ENCODE measurements around the gene MCM8.

Gene MCM8

GRCh38 chr20:5923493-5923892 lies 27.0 kb upstream of the MCM8 start:
- Histone ChIP-seq H3K27me3 (ENCODE audit: control insufficient read depth in 2 of 2, insufficient read depth in 2 of 2, low read length in 2 of 2) (no peaks in the 10 kb centered on the region), H3K9ac (ENCODE audit: low read depth in 1 of 2, low read length in 2 of 2) (no peak overlapping the region), H3K4me1 (ENCODE audit: control insufficient read depth in 2 of 2, insufficient read depth in 2 of 2, low read length in 2 of 2) (no peaks in the 10 kb centered on the region), H3K36me3 (ENCODE audit: control insufficient read depth in 2 of 2, insufficient read depth in 2 of 2, low read length in 2 of 2) (no peaks in the 10 kb centered on the region), H3K9me3 (ENCODE audit: control insufficient read depth in 2 of 2, low read length in 2 of 2) (no peaks in the 10 kb centered on the region), H3K27ac (ENCODE audit: low read depth in 2 of 2, low read length in 2 of 2) (no peak overlapping the region), H3K4me3 (ENCODE audit: low read length in 2 of 2) (no peak overlapping the region)

GRCh38 chr20:5925551-5925950 lies 24.9 kb upstream of the MCM8 start:
- Histone ChIP-seq H3K4me1 (ENCODE audit: control insufficient read depth in 2 of 2, insufficient read depth in 2 of 2, low read length in 2 of 2) (no peaks in the 10 kb centered on the region), H3K27me3 (ENCODE audit: control insufficient read depth in 2 of 2, insufficient read depth in 2 of 2, low read length in 2 of 2) (no peaks in the 10 kb centered on the region), H3K27ac (ENCODE audit: low read depth in 2 of 2, low read length in 2 of 2) (no peak overlapping the region), H3K4me3 (ENCODE audit: low read length in 2 of 2) (no peak overlapping the region), H3K9ac (ENCODE audit: low read depth in 1 of 2, low read length in 2 of 2) (no peak overlapping the region), H3K9me3 (ENCODE audit: control insufficient read depth in 2 of 2, low read length in 2 of 2) (no peaks in the 10 kb centered on the region), H3K36me3 (ENCODE audit: control insufficient read depth in 2 of 2, insufficient read depth in 2 of 2, low read length in 2 of 2) (no peaks in the 10 kb centered on the region)

GRCh38 chr20:5927749-5928462 lies 22.5 kb upstream of the MCM8 start:
- H3K9ac ChIP-seq (ENCODE audit: low read depth in 1 of 2, low read length in 2 of 2): no peak overlapping the region
- H3K4me3 ChIP-seq (ENCODE audit: low read length in 2 of 2): no peak overlapping the region
- H3K27ac ChIP-seq (ENCODE audit: low read depth in 2 of 2, low read length in 2 of 2): no peak overlapping the region
- no peaks in the 10 kb centered on the region for H3K36me3 ChIP-seq (ENCODE audit: control insufficient read depth in 2 of 2, insufficient read depth in 2 of 2, low read length in 2 of 2)
- no peaks in the 10 kb centered on the region for H3K9me3 ChIP-seq (ENCODE audit: control insufficient read depth in 2 of 2, low read length in 2 of 2)
- no peaks in the 10 kb centered on the region for H3K27me3 ChIP-seq (ENCODE audit: control insufficient read depth in 2 of 2, insufficient read depth in 2 of 2, low read length in 2 of 2)
- no peaks in the 10 kb centered on the region for H3K4me1 ChIP-seq (ENCODE audit: control insufficient read depth in 2 of 2, insufficient read depth in 2 of 2, low read length in 2 of 2)

GRCh38 chr20:5928836-5929715 lies 21.4 kb upstream of the MCM8 start:
- Histone ChIP-seq H3K36me3 (ENCODE audit: control insufficient read depth in 2 of 2, insufficient read depth in 2 of 2, low read length in 2 of 2) (no peaks in the 10 kb centered on the region), H3K27me3 (ENCODE audit: control insufficient read depth in 2 of 2, insufficient read depth in 2 of 2, low read length in 2 of 2) (no peaks in the 10 kb centered on the region), H3K27ac (ENCODE audit: low read depth in 2 of 2, low read length in 2 of 2) (no peak overlapping the region), H3K4me3 (ENCODE audit: low read length in 2 of 2) (no peak overlapping the region), H3K9ac (ENCODE audit: low read depth in 1 of 2, low read length in 2 of 2) (no peak overlapping the region), H3K9me3 (ENCODE audit: control insufficient read depth in 2 of 2, low read length in 2 of 2) (no peaks in the 10 kb centered on the region), H3K4me1 (ENCODE audit: control insufficient read depth in 2 of 2, insufficient read depth in 2 of 2, low read length in 2 of 2) (no peaks in the 10 kb centered on the region)

GRCh38 chr20:5931411-5931810 lies 19.0 kb upstream of the MCM8 start:
- Histone ChIP-seq H3K4me3 (ENCODE audit: low read length in 2 of 2) (no peak overlapping the region), H3K9me3 (ENCODE audit: control insufficient read depth in 2 of 2, low read length in 2 of 2) (no peaks in the 10 kb centered on the region), H3K27me3 (ENCODE audit: control insufficient read depth in 2 of 2, insufficient read depth in 2 of 2, low read length in 2 of 2) (no peaks in the 10 kb centered on the region), H3K9ac (ENCODE audit: low read depth in 1 of 2, low read length in 2 of 2) (no peak overlapping the region), H3K4me1 (ENCODE audit: control insufficient read depth in 2 of 2, insufficient read depth in 2 of 2, low read length in 2 of 2) (no peaks in the 10 kb centered on the region), H3K36me3 (ENCODE audit: control insufficient read depth in 2 of 2, insufficient read depth in 2 of 2, low read length in 2 of 2) (no peaks in the 10 kb centered on the region), H3K27ac (ENCODE audit: low read depth in 2 of 2, low read length in 2 of 2) (no peak overlapping the region)

- Histone ChIP-seq H3K9me3 (ENCODE audit: control insufficient read depth in 2 of 2, low read length in 2 of 2) (no peaks in the 10 kb centered on the region), H3K4me3 (ENCODE audit: low read length in 2 of 2) (no peak overlapping the region), H3K4me1 (ENCODE audit: control insufficient read depth in 2 of 2, insufficient read depth in 2 of 2, low read length in 2 of 2) (no peaks in the 10 kb centered on the region), H3K27me3 (ENCODE audit: control insufficient read depth in 2 of 2, insufficient read depth in 2 of 2, low read length in 2 of 2) (no peaks in the 10 kb centered on the region), H3K36me3 (ENCODE audit: control insufficient read depth in 2 of 2, insufficient read depth in 2 of 2, low read length in 2 of 2) (peaks cover 0 to 5% of the 10 kb centered on the region in 2 donors), H3K27ac (ENCODE audit: low read depth in 2 of 2, low read length in 2 of 2) (no peak overlapping the region), H3K9ac (ENCODE audit: low read depth in 1 of 2, low read length in 2 of 2) (no peak overlapping the region)
These were observed 17.7 kb upstream of the MCM8 start for GRCh38 chr20:5932796-5933195.

GRCh38 chr20:5933802-5934436 lies 16.5 kb upstream of the MCM8 start:
- Histone ChIP-seq H3K4me1 (ENCODE audit: control insufficient read depth in 2 of 2, insufficient read depth in 2 of 2, low read length in 2 of 2) (no peaks in the 10 kb centered on the region), H3K27ac (ENCODE audit: low read depth in 2 of 2, low read length in 2 of 2) (no peak overlapping the region), H3K36me3 (ENCODE audit: control insufficient read depth in 2 of 2, insufficient read depth in 2 of 2, low read length in 2 of 2) (peaks cover 0 to 12% of the 10 kb centered on the region in 2 donors), H3K27me3 (ENCODE audit: control insufficient read depth in 2 of 2, insufficient read depth in 2 of 2, low read length in 2 of 2) (no peaks in the 10 kb centered on the region), H3K9me3 (ENCODE audit: control insufficient read depth in 2 of 2, low read length in 2 of 2) (no peaks in the 10 kb centered on the region), H3K4me3 (ENCODE audit: low read length in 2 of 2) (no peak overlapping the region), H3K9ac (ENCODE audit: low read depth in 1 of 2, low read length in 2 of 2) (no peak overlapping the region)

- Histone ChIP-seq H3K36me3 (ENCODE audit: control insufficient read depth in 2 of 2, insufficient read depth in 2 of 2, low read length in 2 of 2) (peaks cover 9 to 21% of the 10 kb centered on the region in 2 donors), H3K27me3 (ENCODE audit: control insufficient read depth in 2 of 2, insufficient read depth in 2 of 2, low read length in 2 of 2) (no peaks in the 10 kb centered on the region), H3K4me3 (ENCODE audit: low read length in 2 of 2) (no peak overlapping the region), H3K27ac (ENCODE audit: low read depth in 2 of 2, low read length in 2 of 2) (no peak overlapping the region), H3K4me1 (ENCODE audit: control insufficient read depth in 2 of 2, insufficient read depth in 2 of 2, low read length in 2 of 2) (no peaks in the 10 kb centered on the region), H3K9me3 (ENCODE audit: control insufficient read depth in 2 of 2, low read length in 2 of 2) (no peaks in the 10 kb centered on the region), H3K9ac (ENCODE audit: low read depth in 1 of 2, low read length in 2 of 2) (no peak overlapping the region)
These were observed 15.1 kb upstream of the MCM8 start for GRCh38 chr20:5935384-5935783.

GRCh38 chr20:5936238-5936637 lies 14.2 kb upstream of the MCM8 start:
- Histone ChIP-seq H3K4me1 (ENCODE audit: control insufficient read depth in 2 of 2, insufficient read depth in 2 of 2, low read length in 2 of 2) (no peaks in the 10 kb centered on the region), H3K27me3 (ENCODE audit: control insufficient read depth in 2 of 2, insufficient read depth in 2 of 2, low read length in 2 of 2) (no peaks in the 10 kb centered on the region), H3K36me3 (ENCODE audit: control insufficient read depth in 2 of 2, insufficient read depth in 2 of 2, low read length in 2 of 2) (peaks cover 15 to 28% of the 10 kb centered on the region in 2 donors), H3K4me3 (ENCODE audit: low read length in 2 of 2) (no peak overlapping the region), H3K27ac (ENCODE audit: low read depth in 2 of 2, low read length in 2 of 2) (no peak overlapping the region), H3K9me3 (ENCODE audit: control insufficient read depth in 2 of 2, low read length in 2 of 2) (no peaks in the 10 kb centered on the region), H3K9ac (ENCODE audit: low read depth in 1 of 2, low read length in 2 of 2) (no peak overlapping the region)

GRCh38 chr20:5938456-5939029 lies 11.9 kb upstream of the MCM8 start:
- Histone ChIP-seq H3K27ac (ENCODE audit: low read depth in 2 of 2, low read length in 2 of 2) (no peak overlapping the region), H3K4me1 (ENCODE audit: control insufficient read depth in 2 of 2, insufficient read depth in 2 of 2, low read length in 2 of 2) (no peaks in the 10 kb centered on the region), H3K4me3 (ENCODE audit: low read length in 2 of 2) (no peak overlapping the region), H3K9ac (ENCODE audit: low read depth in 1 of 2, low read length in 2 of 2) (no peak overlapping the region), H3K36me3 (ENCODE audit: control insufficient read depth in 2 of 2, insufficient read depth in 2 of 2, low read length in 2 of 2) (peaks cover 38 to 51% of the 10 kb centered on the region in 2 donors), H3K27me3 (ENCODE audit: control insufficient read depth in 2 of 2, insufficient read depth in 2 of 2, low read length in 2 of 2) (no peaks in the 10 kb centered on the region), H3K9me3 (ENCODE audit: control insufficient read depth in 2 of 2, low read length in 2 of 2) (no peaks in the 10 kb centered on the region)

All from mucosa of rectum (tissue), 2 donors.